Fibroblast of mammary gland (primary cell): Measurements from ENCODE around the gene DGKH.

Experiments
- DNase-seq: peaks from one replicate; pipeline ENCODE4 v3.0.0-alpha.2; 2010; ENCODE audit warnings: low read depth
- H3K4me3 ChIP-seq: 2 replicates; pipeline ENCODE4 v1.5.1; 2011; ENCODE audit warnings: low read depth, mild to moderate bottlenecking, low read length, moderate library complexity; ENCODE audit not compliant: control insufficient read depth
- TF ChIP-seq, protein P1 (sequence below): conservative IDR thresholded peaks from 2 replicates; pipeline ENCODE4 v1.5.1; 2011; ENCODE audit warnings: low read depth, low read length, inconsistent platforms; ENCODE audit not compliant: control insufficient read depth, insufficient read depth

The DGKH gene

DNA sequence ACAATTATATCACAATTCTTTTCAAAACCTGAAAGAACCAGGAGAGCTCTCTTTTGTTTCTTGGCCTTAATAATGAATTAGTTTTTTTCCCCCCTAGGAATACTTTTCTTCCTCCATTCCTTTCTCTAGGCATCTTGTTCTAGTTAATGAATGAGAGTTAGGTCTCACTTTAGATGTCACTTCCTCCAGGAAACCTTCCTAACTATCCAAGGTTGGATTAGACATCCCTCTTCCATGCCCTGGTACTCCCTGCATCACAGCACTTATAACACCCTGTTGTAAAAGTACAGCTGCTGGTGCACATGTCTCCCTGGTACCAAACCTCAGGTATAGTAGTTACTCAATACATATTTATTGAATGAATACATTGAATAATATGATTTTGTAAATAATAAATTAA is 21.2 kb upstream of the DGKH start:
- DNase-seq: no peak
- TF ChIP-seq, protein P1, sequence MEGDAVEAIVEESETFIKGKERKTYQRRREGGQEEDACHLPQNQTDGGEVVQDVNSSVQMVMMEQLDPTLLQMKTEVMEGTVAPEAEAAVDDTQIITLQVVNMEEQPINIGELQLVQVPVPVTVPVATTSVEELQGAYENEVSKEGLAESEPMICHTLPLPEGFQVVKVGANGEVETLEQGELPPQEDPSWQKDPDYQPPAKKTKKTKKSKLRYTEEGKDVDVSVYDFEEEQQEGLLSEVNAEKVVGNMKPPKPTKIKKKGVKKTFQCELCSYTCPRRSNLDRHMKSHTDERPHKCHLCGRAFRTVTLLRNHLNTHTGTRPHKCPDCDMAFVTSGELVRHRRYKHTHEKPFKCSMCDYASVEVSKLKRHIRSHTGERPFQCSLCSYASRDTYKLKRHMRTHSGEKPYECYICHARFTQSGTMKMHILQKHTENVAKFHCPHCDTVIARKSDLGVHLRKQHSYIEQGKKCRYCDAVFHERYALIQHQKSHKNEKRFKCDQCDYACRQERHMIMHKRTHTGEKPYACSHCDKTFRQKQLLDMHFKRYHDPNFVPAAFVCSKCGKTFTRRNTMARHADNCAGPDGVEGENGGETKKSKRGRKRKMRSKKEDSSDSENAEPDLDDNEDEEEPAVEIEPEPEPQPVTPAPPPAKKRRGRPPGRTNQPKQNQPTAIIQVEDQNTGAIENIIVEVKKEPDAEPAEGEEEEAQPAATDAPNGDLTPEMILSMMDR: no peak
- H3K4me3 ChIP-seq: no peak overlapping the region

DNA sequence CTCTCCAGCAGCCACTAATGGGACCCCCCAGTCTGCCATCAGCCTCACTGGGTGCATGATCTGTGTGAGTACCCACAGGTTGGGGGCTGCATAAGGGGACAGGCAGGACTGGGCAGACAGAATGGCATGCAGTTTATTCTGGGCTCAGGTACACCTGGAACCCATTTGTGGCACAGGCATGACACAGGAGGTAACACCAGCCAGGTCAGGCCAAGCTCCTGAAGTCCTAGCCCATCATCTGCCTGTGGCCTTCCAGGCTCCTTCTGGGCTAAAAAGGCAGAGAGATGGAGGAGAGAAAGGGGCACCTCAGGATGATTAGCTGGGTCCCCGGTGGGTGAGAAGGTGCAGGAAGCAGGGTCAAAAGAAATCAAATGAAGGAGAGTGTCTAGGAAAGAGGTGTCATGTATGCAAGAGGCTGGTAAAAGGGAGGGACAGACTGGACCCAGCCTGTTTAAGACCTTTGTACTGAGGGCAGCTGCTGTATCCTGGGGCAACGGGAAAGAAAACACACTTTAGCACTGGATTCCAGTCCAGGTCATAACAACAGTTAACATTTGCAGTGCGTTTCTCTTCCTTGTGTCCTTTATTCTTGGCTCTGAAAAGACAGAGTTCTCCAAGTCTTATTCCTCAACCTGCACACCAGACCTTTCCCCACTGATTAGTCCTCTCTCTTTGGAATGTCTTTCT is 20.2 kb upstream of the DGKH start:
- TF ChIP-seq, protein P1: no peak
- no peak for DNase-seq
- no peak overlapping the region for H3K4me3 ChIP-seq

DNA sequence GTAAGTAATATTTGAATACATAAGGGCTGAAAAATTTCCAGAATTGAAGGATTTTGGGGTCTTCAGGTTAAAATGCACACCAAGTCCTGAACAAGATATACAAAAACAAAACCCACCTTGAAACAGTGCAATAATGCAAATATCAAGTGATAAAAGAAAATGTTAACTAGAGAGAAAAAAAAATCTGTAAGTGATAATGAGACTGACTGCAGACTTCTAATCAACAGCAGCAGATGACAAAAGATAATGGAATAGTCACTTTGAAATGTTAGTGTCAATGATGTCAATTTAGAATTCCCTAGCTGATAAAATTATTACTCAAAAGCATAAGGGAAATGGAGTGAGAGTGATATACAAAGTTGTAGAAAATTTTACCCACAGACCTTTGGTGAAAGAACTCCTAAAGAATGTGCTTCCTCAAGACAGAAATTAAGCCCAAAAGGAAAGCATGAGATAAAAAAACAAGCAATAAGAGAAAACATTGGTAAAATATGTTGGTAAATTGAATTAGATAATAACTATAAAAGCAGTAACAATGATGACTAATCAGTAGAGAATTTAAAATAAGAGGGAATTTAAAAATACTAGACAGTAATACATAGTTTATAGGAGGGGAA is 12.4 kb upstream of the DGKH start:
- TF ChIP-seq, protein P1: no peak
- DNase-seq: no peak
- H3K4me3 ChIP-seq: no peak overlapping the region

DNA sequence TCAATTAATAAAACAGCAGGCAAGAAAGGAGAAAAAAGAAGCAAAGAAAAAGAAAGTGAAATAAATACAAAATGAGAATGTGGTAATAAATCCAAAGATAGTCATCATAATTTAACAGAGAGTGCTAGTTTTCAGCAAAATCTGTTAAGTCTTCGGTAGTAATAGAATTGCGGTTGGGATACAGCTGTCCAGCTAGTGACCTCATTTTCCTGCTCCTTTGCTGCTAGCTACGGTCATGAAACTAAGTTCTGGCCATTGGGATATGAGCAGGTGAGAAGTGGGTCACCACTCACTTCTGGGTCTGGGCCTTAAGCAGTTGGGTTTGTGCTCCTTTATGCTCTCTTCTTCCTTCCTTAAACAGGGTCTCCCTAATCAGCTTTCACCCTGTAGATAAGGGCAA is 11.7 kb upstream of the DGKH start:
- TF ChIP-seq, protein P1: no peak
- H3K4me3 ChIP-seq: no peak overlapping the region
- DNase-seq: no peak

DNA sequence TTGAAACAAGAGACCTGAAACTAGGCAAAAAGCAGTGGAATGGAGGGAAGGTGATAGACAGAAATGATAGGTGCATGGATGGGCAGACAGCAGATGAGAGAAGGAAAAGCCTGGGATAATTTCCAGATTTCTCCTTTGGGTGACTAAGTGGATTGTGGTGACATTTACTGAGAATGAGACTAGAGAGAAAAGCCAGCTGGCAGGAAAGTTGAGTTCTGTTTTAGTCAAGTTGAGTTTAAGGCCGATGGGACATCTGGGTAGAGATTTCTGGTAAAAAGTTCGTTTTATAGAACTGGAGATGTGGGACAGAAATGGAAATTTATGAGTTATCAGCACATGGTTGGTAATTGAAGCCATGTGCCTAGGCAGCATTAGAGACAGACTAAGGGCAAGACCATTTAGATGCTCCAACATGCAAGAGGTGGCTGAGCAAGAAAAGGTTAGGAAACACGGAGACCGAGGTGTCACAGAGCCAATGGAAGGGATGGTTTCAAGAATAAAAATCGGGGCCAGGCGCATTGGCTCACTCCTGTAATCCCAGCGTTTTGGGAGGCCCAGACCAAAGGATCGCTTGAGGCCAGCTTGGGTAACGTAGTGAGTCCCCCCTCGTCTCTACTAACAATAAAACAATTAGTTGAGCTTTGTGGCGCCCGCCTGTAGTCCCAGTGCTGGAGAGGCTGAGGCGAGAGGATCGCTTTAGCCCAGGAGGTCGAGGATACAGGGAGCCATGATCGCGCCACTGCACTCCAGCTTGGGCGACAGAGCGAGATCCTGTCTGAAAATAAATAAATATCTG is 9.6 kb upstream of the DGKH start:
- no peak overlapping the region for H3K4me3 ChIP-seq
- DNase-seq: peak; percentile 37
- TF ChIP-seq, protein P1: no peak

DNA sequence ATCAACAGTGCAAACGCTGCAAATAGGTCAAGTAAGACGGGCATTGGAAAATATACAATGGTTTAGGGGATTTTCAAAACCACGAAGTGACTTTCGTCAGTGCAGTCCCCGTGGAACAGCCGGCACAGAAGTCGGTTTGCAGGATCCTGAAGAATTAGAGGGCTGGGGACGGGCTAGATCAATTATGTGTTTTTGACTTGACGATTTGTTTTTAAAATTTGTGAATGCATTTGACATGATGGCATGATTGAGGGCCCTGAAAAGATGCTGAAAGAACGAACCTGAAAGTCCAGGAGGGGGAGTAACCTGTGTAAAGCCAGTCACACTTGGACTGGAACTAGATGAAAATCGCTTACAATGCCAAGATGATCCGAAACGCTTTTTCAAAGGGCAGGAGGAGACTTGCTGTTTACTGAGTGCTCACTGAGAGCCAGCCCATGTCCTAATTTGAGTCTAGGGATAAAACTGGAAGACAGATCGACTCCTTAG is 8.9 kb upstream of the DGKH start:
- no peak for DNase-seq
- TF ChIP-seq, protein P1: no peak
- H3K4me3 ChIP-seq: peak overlapping the region; percentile 64
